IPS DF 6.9 (cell line): ENCODE data around the gene ANKS3.

Experiments used
- DNase-seq: peaks from one replicate; pipeline ENCODE4 v3.0.0-alpha.2; 2013; ENCODE audit warnings: low read depth, low spot score
- H3K27ac ChIP-seq: one replicate; pipeline ENCODE4 v1.5.1; 2013; ENCODE audit warnings: low read length, control low read depth
- H3K27me3 ChIP-seq: 2 replicates; pipeline ENCODE4 v1.6.1; 2013; ENCODE audit warnings: mild to moderate bottlenecking, low read length; ENCODE audit not compliant: control insufficient read depth, insufficient read depth
- H3K36me3 ChIP-seq: 2 replicates; pipeline ENCODE4 v1.6.1; 2013; ENCODE audit warnings: low read length; ENCODE audit not compliant: control insufficient read depth, insufficient read depth
- H3K4me1 ChIP-seq: 2 replicates; pipeline ENCODE4 v1.6.1; 2013; ENCODE audit warnings: low read length; ENCODE audit not compliant: control insufficient read depth, insufficient read depth
- H3K4me3 ChIP-seq: 2 replicates; pipeline ENCODE4 v1.5.1; 2013; ENCODE audit warnings: mild to moderate bottlenecking, low read length
- H3K9me3 ChIP-seq: 2 replicates; pipeline ENCODE4 v1.6.1; 2013; ENCODE audit warnings: low read length, inconsistent platforms; ENCODE audit not compliant: control insufficient read depth, insufficient read depth
- WGBS: extraction: QIAGEN DNeasy Blood & Tissue Kit; methylation state at CpG from one replicate; pipeline ENCODE4 v1.1.7; 2013; ENCODE audit warnings: mixed read lengths, missing lambda C conversion rate; ENCODE audit not compliant: insufficient read length, insufficient coverage; 5-methylcytosine and 5-hydroxymethylcytosine counted together

Gene ANKS3

GRCh38 chr16:4754865-4755264 lies 20.8 kb upstream of the ANKS3 start:
- H3K27me3 ChIP-seq = no peaks in the 10 kb centered on the region
- H3K27ac ChIP-seq = no peak overlapping the region
- no peaks in the 10 kb centered on the region for H3K9me3 ChIP-seq
- H3K4me1 ChIP-seq = no peaks in the 10 kb centered on the region
- no CpG with 5 or more reads among the region's 4 CpGs for WGBS
- no peak overlapping the region for H3K4me3 ChIP-seq
- DNase-seq = no peak
- H3K36me3 ChIP-seq = peaks cover 35% of the 10 kb centered on the region

- WGBS = no CpG with 5 or more reads among the region's 11 CpGs
- Histone ChIP-seq H3K27ac (no peak overlapping the region), H3K36me3 (peaks cover 32% of the 10 kb centered on the region), H3K4me1 (no peaks in the 10 kb centered on the region), H3K27me3 (no peaks in the 10 kb centered on the region), H3K4me3 (no peak overlapping the region), H3K9me3 (no peaks in the 10 kb centered on the region)
- DNase-seq = no peak
Observed at GRCh38 chr16:4753227-4753626, 19.2 kb upstream of the ANKS3 start.

- no CpG with 5 or more reads among the region's 44 CpGs for WGBS
- Histone ChIP-seq H3K36me3 (peaks cover 29% of the 10 kb centered on the region), H3K27ac (no peak overlapping the region)
Observed at GRCh38 chr16:4752351-4753100, 18.5 kb upstream of the ANKS3 start.

GRCh38 chr16:4750896-4751295 lies 16.8 kb upstream of the ANKS3 start:
- no CpG with 5 or more reads among the region's 8 CpGs for WGBS
- no peak for DNase-seq
- H3K36me3 ChIP-seq = peaks cover 28% of the 10 kb centered on the region
- H3K27ac ChIP-seq = no peak overlapping the region
- no peak overlapping the region for H3K4me3 ChIP-seq
- H3K9me3 ChIP-seq = no peaks in the 10 kb centered on the region
- no peaks in the 10 kb centered on the region for H3K4me1 ChIP-seq
- no peaks in the 10 kb centered on the region for H3K27me3 ChIP-seq

More at GRCh38 chr16:4752351-4753100, 18.5 kb upstream of the ANKS3 start:
- no peaks in the 10 kb centered on the region for H3K4me1 ChIP-seq
- H3K27me3 ChIP-seq = no peaks in the 10 kb centered on the region
- DNase-seq = no peak
- no peak overlapping the region for H3K4me3 ChIP-seq
- H3K9me3 ChIP-seq = no peaks in the 10 kb centered on the region

- Histone ChIP-seq H3K27me3 (no peaks in the 10 kb centered on the region), H3K9me3 (no peaks in the 10 kb centered on the region), H3K4me1 (no peaks in the 10 kb centered on the region), H3K27ac (no peak overlapping the region), H3K36me3 (peaks cover 24% of the 10 kb centered on the region), H3K4me3 (no peak overlapping the region)
- WGBS = no CpG with 5 or more reads among the region's 10 CpGs
- DNase-seq = no peak
Observed at GRCh38 chr16:4749700-4750257, 15.7 kb upstream of the ANKS3 start.

GRCh38 chr16:4748682-4749411 lies 14.8 kb upstream of the ANKS3 start:
- Histone ChIP-seq H3K36me3 (peaks cover 24% of the 10 kb centered on the region), H3K4me1 (no peaks in the 10 kb centered on the region), H3K27ac (no peak overlapping the region), H3K9me3 (no peaks in the 10 kb centered on the region), H3K27me3 (no peaks in the 10 kb centered on the region), H3K4me3 (no peak overlapping the region)
- DNase-seq = no peak
- WGBS = no CpG with 5 or more reads among the region's 16 CpGs

- H3K27me3 ChIP-seq = no peaks in the 10 kb centered on the region
- H3K4me3 ChIP-seq = no peak overlapping the region
- no peak for DNase-seq
- no peaks in the 10 kb centered on the region; the same call in 1 of the 2 replicates for H3K4me1 ChIP-seq
- H3K27ac ChIP-seq = no peak overlapping the region
- H3K36me3 ChIP-seq = peaks cover 21% of the 10 kb centered on the region
- no CpG with 5 or more reads among the region's 14 CpGs for WGBS
- no peaks in the 10 kb centered on the region for H3K9me3 ChIP-seq
Observed at GRCh38 chr16:4747906-4748681, 14.0 kb upstream of the ANKS3 start.

GRCh38 chr16:4746991-4747574 lies 13.0 kb upstream of the ANKS3 start:
- no peak for DNase-seq
- H3K4me3 ChIP-seq = no peak overlapping the region

GRCh38 chr16:4746215-4746614 lies 12.1 kb upstream of the ANKS3 start:
- Histone ChIP-seq H3K36me3 (peaks cover 5% of the 10 kb centered on the region; the same call in 1 of the 2 replicates), H3K27me3 (no peaks in the 10 kb centered on the region), H3K4me1 (no peaks in the 10 kb centered on the region; the same call in 1 of the 2 replicates), H3K4me3 (no peak overlapping the region), H3K27ac (no peak overlapping the region), H3K9me3 (no peaks in the 10 kb centered on the region)
- DNase-seq = no peak
- no CpG with 5 or more reads among the region's 8 CpGs for WGBS

More at GRCh38 chr16:4746991-4747574, 13.0 kb upstream of the ANKS3 start:
- Histone ChIP-seq H3K36me3 (peaks cover 13% of the 10 kb centered on the region), H3K9me3 (no peaks in the 10 kb centered on the region), H3K27ac (no peak overlapping the region), H3K27me3 (no peaks in the 10 kb centered on the region), H3K4me1 (no peaks in the 10 kb centered on the region; the same call in 1 of the 2 replicates)
- no CpG with 5 or more reads among the region's 15 CpGs for WGBS

GRCh38 chr16:4745274-4745569 lies 11.2 kb upstream of the ANKS3 start:
- H3K4me3 ChIP-seq = no peak overlapping the region
- H3K4me1 ChIP-seq = no peaks in the 10 kb centered on the region; the same call in 1 of the 2 replicates
- no peak for DNase-seq
- no peaks in the 10 kb centered on the region for H3K27me3 ChIP-seq
- no CpG with 5 or more reads among the region's 3 CpGs for WGBS
- no peaks in the 10 kb centered on the region for H3K9me3 ChIP-seq
- H3K27ac ChIP-seq = no peak overlapping the region
- H3K36me3 ChIP-seq = no peaks in the 10 kb centered on the region
